ENCODE results near the gene SOWAHC. TPM values are rescaled to one million over a fixed set of nuclear protein-coding genes. Genes with fewer than 3 reads are reported as not detected.
"Not testable (repeated sequence)": the region's sequence is repeated elsewhere in the genome, so short reads cannot be mapped to it uniquely, and the experiment has no call there.

SOWAHC gene
- polyA plus RNA-seq, 1 donor from 2014 or later: 5.8 TPM

- H2AFZ ChIP-seq (ENCODE audit: low read depth, low read length): no peak overlapping the region
Observed at GRCh38 chr2:109623923-109624322, 9.8 kb downstream of the SOWAHC start.

GRCh38 chr2:109624339-109624738 is 10.2 kb downstream of the SOWAHC start:
- no peaks in the 10 kb centered on the region for H3K9me2 ChIP-seq (ENCODE audit: insufficient read depth, low read length)
- no peak overlapping the region for H2AFZ ChIP-seq (ENCODE audit: low read depth, low read length)
- no peak overlapping the region for H3K4me3 ChIP-seq (ENCODE audit: low read length)
- no peak overlapping the region for H3K4me2 ChIP-seq (ENCODE audit: low read length)
- no peaks in the 10 kb centered on the region for H4K20me1 ChIP-seq (ENCODE audit: insufficient read depth)
- H3K9ac ChIP-seq (ENCODE audit: low read length): no peak overlapping the region
- TF ChIP-seq POLR2AphosphoS5 (IDR thresholded peaks at IDR 0.05): no peak
- TF ChIP-seq CTCF (IDR thresholded peaks at IDR 0.05; ENCODE audit: poor library complexity, severe bottlenecking): no peak
- TF ChIP-seq MXI1 (conservative IDR thresholded peaks at IDR 0.05; ENCODE audit: poor library complexity, severe bottlenecking): no peak
- H3K9me3 ChIP-seq (ENCODE audit: low read length): no peaks in the 10 kb centered on the region
- H3K27me3 ChIP-seq (ENCODE audit: insufficient read depth, low read depth, low read length): no peaks in the 10 kb centered on the region
- H3K27ac ChIP-seq (ENCODE audit: low read length): no peak overlapping the region
- H3K36me3 ChIP-seq (ENCODE audit: insufficient read depth, low read length): no peaks in the 10 kb centered on the region
- no peaks in the 10 kb centered on the region for H3F3A ChIP-seq (ENCODE audit: insufficient read depth, low read length, poor library complexity, severe bottlenecking)
- H3K79me2 ChIP-seq (replicated peaks; ENCODE audit: insufficient read depth, low read length): no peaks in the 10 kb centered on the region

More at GRCh38 chr2:109623923-109624322, 9.8 kb downstream of the SOWAHC start:
- H3K27ac ChIP-seq (ENCODE audit: low read length): no peak overlapping the region
- no peak for TF ChIP-seq REST (IDR thresholded peaks at IDR 0.05; ENCODE audit: borderline replicate concordance)
- no peak for TF ChIP-seq EP300 (conservative IDR thresholded peaks at IDR 0.05; ENCODE audit: poor library complexity, severe bottlenecking)
- no peak for TF ChIP-seq SMC3 (conservative IDR thresholded peaks at IDR 0.05; ENCODE audit: poor library complexity)
- no peak for TF ChIP-seq CTCF (IDR thresholded peaks at IDR 0.05; ENCODE audit: poor library complexity, severe bottlenecking)
- no peak for TF ChIP-seq TAF1 (IDR thresholded peaks at IDR 0.05; ENCODE audit: low read depth)
- TF ChIP-seq MXI1 (conservative IDR thresholded peaks at IDR 0.05; ENCODE audit: poor library complexity, severe bottlenecking): no peak
- no peak for TF ChIP-seq RAD21 (conservative IDR thresholded peaks at IDR 0.05)
- no peak for TF ChIP-seq POLR2AphosphoS5 (IDR thresholded peaks at IDR 0.05)
- no peak for TF ChIP-seq EZH2 (IDR thresholded peaks at IDR 0.05; ENCODE audit: borderline replicate concordance, insufficient read depth, low read length, poor library complexity, severe bottlenecking)
- no peaks in the 10 kb centered on the region for H3K9me3 ChIP-seq (ENCODE audit: low read length)
- no peaks in the 10 kb centered on the region for H3F3A ChIP-seq (ENCODE audit: insufficient read depth, low read length, poor library complexity, severe bottlenecking)
- H3K79me2 ChIP-seq (replicated peaks; ENCODE audit: insufficient read depth, low read length): no peaks in the 10 kb centered on the region
- no peaks in the 10 kb centered on the region for H3K36me3 ChIP-seq (ENCODE audit: insufficient read depth, low read length)
- H3K9ac ChIP-seq (ENCODE audit: low read length): no peak overlapping the region
- H3K4me2 ChIP-seq (ENCODE audit: low read length): no peak overlapping the region
- H3K9me2 ChIP-seq (ENCODE audit: insufficient read depth, low read length): no peaks in the 10 kb centered on the region
- H4K20me1 ChIP-seq (ENCODE audit: insufficient read depth): no peaks in the 10 kb centered on the region
- H3K4me3 ChIP-seq (ENCODE audit: low read length): no peak overlapping the region
- H3K27me3 ChIP-seq (ENCODE audit: insufficient read depth, low read depth, low read length): no peaks in the 10 kb centered on the region

GRCh38 chr2:109628321-109628720 is 14.2 kb downstream of the SOWAHC start:
- not testable (repeated sequence) for H3F3A ChIP-seq (ENCODE audit: insufficient read depth, low read length, poor library complexity, severe bottlenecking); H3K4me2 ChIP-seq (ENCODE audit: low read length); H3K27ac ChIP-seq (ENCODE audit: low read length); H3K9ac ChIP-seq (ENCODE audit: low read length); H2AFZ ChIP-seq (ENCODE audit: low read depth, low read length); H3K9me3 ChIP-seq (ENCODE audit: low read length); H3K36me3 ChIP-seq (ENCODE audit: insufficient read depth, low read length); H3K79me2 ChIP-seq (replicated peaks; ENCODE audit: insufficient read depth, low read length); H3K9me2 ChIP-seq (ENCODE audit: insufficient read depth, low read length); H4K20me1 ChIP-seq (ENCODE audit: insufficient read depth); H3K4me3 ChIP-seq (ENCODE audit: low read length); H3K27me3 ChIP-seq (ENCODE audit: insufficient read depth, low read depth, low read length)
